T follicular helper cell (primary cell): Measurements from ENCODE around the gene MAP3K20.
"Not testable (repeated sequence)": the region's sequence is repeated elsewhere in the genome, so short reads cannot be mapped to it uniquely, and the experiment has no call there.

ENCODE experiments used
- DNase-seq: peaks from one replicate; pipeline ENCODE4 v3.0.0-alpha.2; 2020; ENCODE audit warnings: low read depth
- total RNA-seq, 2 experiments: gene quantifications; one replicate each; lab custom pipeline; 2026; lab: John Stamatoyannopoulos, UW

The MAP3K20 gene
- 2.9 to 8.0 reads per million in 2 experiments for total RNA-seq

DNA sequence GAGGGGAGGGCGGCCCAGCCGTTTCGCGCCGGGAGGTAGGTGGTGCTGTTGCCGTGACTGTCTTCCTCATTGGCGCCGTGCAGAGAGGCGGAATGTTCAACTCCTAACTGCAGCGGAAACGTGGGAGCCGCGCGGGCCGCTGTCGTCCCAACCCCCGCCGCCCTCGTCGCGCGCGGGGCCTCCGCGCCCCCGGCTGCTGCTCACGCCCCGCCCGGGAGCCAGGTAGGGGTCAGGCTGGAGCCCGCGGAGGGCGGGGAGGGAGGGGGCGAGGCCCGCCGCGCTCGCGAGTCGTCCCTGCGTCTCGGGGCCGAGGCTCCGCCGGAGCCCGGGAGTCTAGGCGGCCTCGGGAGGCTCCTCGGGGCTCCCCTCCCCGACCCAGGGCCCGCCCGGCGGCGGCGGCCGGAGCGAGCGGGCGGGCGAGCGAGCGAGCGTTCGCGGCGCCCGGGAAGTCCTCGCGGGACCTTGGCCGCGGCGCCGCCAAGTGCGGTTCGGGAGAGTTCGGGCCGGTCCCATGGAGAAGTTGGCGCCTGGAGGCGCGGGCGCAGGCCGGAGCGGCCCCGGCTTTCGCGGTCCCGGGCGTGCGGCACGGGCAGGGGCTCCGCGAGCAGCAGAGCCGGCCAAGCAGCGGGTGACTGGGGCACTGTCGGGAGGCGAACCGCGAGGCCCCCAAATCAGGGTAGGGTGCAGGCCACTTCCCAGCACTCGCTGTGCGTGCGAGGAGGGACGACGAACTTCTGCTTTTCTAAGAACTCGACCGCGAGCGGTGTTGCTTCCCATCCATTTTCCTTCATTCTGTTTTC lies at the start of gene MAP3K20:
Gene MAP3K20, plus strand, starts transcription at position 66 of the 800 bp plus-strand sequence. CDS start 15,186 bp downstream, outside the sequence.
- peak; percentile 3 for DNase-seq

DNA sequence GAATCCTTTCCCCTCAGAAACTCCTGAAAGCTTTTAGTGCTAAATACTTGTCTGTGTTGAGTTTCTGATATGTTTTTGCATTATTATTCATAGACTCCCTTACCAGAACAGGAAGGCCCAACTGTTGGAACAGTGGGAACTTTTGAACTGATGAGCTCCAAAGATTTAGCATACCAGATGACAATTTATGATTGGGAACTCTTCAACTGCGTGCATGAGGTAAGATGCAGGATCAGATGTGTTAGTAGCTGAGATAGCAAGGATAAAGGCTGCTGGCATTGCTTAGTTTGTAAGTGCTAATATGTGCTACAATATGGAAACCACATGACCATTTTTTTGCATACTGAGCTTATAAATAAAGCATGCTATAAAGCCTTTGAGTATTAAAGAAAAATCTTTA lies 49.2 kb upstream of the MAP3K20 start:
- no peak for DNase-seq

DNA sequence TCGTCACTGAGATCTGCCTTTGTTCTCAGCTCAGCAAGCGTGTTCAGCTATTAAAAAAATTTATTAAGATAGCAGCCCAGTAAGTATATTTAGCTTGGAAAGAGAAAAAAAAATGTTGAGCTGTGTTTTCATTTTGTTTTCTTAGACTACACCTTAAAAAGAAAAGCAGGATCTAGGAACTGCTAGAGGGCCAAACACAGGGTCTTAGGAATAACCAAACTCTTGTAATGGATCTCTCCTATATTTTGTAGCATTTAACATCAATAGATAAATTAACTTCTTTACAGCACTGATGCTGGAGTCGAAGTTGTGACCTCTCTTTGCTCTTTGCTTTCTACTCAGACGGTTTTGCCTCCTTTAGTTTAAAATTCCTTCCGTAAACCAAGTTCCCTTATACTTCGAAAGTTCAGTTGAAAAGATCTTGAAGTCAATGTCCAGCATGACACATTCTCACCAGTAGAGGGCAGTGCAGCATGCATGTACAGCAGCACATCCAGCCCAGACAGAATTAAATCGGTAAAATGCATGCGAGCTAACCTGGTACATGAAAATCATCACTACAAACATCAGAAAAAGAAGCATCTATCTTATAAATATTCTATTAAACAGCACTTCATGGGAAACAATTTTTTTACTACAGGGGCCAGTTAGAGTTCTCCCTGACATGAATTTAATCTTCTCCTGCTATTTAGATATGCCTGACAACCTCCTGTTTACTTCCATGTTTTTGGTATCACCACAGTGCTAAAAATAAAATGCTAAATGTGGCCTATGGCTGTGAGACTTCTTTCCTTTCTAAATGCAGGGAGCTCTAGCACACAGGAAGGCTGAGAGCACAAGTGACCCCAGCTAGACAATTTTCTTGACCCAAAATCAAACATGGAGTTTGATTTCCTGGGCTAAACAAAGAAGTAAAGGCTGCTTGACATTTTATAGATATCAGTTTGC lies 48.2 kb upstream of the MAP3K20 start:
- peak; percentile 60 for DNase-seq

DNA sequence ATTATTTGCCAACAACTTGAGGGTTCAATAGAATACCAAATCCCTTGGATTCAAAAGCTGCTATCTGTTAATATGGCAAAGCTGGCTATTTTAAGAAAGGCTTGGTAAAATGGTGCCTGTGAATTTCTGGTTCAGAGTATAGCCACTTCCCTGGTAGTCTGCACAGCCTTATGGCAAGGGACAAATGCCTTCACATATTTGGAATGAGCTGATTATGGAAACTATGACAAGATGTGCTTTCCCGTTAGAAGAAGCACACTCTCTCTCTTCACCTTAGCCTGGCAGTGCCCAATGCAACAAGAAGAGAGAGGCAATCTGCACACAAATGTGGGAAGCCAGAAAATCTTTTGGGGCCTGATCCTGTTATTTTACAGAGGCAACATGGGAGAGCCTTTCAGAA lies 47.5 kb upstream of the MAP3K20 start:
- DNase-seq: no peak

DNA sequence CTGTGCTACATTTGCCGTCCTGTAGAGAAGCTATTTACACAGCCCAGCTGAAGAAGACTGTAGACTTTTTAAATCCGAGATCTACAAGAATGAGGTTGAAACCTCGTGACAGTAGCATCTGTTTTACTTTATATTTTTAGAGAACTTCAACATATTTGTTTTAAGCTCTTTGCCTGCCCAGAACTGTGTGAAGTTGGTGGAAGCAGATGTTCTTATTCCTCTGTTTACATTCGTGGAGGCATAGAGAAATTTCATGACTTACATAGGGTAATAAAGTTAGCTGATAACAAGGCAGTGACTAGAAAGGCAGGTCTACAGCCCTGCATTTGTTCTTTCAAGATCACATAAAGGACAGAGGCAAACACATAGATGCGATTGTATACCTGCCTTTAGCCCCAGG lies 47.0 kb upstream of the MAP3K20 start:
- no peak for DNase-seq

DNA sequence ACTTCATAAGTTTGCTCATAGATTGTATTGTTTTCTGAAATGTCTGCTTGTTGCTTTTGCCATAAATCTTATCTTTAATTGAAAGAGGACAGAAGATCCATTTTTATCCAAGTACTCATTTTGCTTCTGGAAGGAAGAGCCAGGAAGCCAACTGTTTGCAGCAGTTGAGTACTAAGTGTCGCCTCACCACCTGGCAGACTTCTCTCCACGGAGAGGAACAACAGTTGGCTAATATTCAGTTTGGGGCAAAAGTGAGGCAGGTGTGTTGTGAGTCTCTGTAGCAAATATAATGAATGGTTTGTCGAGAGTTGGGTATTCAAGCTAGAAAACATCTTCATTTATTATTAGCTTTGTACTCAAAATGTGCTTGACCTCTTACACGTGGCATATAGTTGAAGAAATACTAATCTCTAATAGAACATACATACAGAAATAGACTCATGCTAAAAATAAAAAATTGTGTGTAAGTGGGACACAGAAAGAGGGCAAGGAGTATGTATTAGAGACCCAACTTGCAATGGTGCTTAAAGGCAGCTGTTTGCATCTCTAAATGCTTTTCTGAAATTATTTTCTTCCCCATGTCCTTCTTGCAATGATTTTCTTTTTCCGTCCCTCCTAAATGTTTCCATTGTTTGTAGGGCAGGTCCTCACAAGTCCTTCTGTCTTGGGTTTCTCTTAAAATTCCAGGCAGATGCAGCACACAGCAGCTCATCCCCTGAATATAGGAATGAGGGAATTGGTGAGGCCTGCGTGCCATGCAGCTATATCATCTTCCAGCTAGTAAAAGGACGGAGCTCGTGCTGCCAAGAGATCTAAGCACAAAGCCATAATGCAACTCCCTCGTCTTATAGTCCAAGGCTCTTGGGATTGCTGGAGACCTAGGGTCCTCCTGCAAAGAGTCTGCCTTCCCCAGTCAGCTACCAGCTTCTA lies 44.8 kb upstream of the MAP3K20 start:
- no peak for DNase-seq

DNA sequence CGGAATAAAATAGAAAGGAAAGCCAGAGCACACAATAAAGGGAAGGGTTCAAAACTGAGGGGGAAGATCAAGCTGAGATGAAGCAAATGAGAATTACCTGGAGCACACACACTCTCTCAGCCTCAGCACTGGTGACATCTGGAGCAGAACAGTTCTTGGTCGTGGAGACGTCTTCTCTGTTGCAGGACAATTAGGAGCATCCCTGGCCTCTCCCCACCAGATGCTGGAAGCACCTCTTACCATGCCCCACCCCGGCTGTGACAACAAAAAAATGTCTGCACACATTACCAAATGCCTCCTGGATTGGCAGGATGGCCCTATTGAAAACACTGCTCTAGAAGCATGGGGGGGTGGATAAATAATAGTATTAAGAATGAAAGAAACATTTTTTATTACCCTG lies 43.6 kb upstream of the MAP3K20 start:
- DNase-seq: no peak

DNA sequence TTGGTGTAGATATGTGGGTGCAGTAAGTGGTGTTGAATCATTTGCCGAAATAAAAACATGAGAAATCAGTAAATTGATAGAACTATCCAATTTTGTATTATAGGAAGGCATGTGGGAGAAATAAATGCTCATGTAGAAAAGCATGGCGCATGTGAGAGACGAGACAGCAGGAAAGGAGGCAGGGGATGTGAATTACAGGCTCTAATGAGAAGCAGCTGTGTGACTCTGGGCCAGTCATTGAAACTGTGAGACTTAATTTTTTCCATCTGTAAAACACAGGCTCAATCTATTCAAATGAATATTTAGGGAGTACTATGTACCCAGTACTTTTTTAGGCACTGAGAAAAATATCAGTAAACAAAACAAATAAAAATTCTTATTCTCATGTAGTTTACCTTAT lies 42.6 kb upstream of the MAP3K20 start:
- DNase-seq: no peak

DNA sequence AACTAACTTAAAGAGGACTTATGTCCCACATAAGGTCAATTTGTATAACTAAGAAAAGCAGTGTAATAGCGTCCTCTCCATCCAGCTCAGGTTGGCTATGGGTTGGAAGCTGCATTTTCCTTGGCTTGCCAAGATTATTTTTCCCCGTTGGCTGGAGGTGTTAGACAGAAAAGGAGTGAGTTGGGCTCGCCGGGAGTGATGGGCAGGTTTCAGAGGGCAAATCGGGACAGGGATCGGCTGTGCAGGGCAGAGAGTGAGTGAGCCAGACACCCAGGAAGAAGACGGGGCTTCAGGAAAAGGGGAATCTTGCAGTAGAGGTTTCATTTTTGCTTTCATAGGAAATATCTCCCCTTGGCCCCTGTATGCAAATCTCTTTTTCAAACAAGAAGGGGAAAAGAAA lies 41.5 kb upstream of the MAP3K20 start:
- no peak for DNase-seq

DNA sequence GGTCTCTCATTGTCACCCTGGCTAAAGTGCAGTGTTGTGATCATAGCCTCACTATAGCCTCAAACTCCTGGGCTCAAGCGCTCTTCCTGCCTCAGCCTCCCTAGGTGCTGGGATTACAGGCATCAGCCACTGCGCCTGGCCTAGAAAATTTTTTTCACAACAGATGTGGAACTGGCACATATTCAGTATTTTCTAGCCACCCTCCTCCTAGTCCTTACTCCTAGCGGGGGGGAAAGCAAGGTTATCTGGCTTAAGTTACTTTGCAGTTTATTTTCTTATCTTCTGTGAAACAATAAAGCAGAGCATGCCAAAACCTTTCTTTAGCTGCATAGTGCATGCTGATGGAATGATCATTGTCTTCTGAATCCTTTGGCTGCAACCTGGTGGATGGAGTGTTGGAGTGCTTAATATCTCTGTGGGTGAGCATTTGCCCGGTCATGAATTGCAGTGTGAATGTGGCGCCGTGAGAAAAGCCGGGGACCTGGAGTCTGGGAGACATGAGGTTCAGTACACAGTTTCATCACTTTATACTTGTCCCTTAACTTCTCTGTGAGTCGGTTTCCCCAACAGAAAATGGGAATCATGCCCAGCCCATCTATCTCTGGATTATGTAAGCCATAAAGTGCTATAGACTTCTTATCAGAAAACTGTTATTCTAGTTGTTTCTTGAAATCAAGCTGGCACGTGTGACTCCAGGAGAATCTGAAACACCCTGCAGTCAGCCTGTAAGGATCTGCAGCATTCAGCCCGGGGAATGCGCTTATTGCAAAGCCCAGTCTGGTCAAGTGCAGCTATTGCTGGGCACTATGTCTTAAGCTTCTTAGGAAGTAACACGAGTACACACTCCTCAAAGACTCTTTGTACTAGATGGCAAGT lies 38.2 kb upstream of the MAP3K20 start:
- DNase-seq: no peak

DNA sequence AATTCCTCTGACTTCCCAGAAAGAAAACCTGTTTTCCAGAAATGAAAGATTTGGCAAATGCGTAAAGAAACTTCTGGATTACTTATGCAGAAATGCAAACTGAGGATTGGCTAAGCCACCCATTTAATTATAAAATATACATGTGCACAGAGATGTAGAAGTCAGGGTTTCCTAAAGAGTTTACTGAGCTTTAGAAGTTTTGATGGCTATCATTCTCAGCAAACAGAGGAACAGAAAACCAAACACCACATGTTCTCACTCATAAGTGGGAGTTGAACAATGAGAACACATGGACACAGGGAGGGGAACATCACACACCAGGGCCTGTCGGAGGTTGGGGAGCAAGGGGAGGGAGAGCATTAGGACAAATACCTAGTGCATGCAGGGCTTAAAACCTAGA lies 37.4 kb upstream of the MAP3K20 start:
- not testable (repeated sequence) for DNase-seq

DNA sequence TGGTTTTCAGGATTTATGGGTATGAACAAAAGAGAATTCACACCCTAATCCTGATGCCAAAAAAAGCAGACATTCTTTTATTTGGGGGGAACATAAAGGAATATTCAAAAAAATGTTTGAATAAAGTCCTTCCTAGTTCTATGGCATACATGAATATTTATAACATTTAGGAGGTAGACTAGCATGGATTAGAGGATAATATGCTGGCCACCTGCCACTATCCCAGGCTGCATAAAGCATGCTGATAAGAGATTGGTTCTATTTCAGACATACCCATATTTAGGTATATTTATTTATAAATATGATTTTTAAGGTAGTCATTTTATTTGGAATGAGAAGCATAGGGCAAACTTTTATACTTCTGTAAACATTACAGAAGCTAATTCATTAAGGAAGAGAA lies 34.9 kb upstream of the MAP3K20 start:
- no peak for DNase-seq

DNA sequence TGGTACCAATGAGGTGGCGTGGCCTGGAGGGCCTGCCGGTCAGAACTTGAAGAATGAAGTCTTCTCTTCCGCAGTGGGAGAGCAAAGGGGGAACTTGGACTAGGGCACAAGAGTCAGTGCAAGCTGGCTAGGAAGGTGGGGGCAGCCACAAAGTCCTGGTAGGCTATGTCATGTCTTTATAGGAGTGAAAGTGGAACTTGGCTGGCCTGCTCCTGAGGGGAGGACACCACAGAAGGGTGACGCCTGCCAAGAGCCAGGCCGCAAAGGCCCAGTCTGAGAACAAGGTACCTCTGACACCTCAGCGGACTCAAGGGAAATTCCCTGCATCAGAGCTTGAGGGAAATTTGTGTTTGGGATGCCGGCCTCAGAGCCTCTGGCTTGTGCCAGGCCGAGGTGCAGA lies 32.2 kb upstream of the MAP3K20 start:
- DNase-seq: no peak

DNA sequence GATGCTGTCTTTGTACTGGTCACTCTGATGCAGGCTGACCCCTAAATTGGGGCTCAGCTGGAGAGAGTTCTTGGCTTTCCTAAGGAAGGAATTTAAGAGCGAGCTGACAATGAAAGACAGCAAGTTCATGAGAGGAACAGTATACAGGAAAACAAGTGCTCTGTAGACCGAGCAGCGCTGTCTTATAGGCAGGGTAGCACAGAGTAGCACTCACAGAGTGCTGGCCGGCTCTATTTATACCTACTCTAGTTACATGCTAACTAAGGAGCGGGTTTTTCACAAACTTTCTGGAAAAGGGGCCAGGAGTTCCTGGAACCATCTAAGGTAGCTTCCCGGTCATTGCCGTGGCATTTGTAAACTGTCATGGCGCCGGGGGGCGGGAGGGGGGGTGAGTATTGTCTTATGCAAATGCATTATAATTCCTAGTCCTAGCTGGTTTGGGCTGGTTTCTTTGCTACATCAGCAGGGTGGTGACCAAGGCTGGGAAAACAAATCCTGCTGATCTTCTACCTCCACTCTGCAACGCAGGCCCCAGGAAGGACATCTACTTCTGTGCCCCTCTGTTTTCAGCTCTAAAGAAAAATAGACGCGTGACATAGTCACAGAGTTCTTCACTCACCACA lies 31.6 kb upstream of the MAP3K20 start:
- DNase-seq: no peak

DNA sequence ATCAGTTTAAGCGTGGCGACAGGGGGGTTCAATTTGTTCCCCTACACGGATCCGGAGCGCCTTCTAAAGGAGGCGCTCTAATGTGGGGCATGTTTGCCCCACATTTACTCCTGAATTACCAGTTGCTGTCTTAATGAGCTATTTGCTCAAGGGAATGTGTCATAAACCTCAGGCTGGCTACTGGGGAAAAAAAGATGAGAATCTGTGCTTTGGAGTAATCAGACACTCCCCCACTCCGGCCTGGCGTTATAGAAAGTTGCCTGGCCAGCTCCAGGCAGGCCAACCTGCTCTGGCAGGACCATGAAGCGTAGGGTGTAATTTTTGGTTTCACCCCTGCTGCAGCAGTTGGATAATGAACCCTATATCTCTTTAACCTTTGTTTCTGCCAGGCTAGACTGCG lies 31.0 kb upstream of the MAP3K20 start:
- DNase-seq: no peak

DNA sequence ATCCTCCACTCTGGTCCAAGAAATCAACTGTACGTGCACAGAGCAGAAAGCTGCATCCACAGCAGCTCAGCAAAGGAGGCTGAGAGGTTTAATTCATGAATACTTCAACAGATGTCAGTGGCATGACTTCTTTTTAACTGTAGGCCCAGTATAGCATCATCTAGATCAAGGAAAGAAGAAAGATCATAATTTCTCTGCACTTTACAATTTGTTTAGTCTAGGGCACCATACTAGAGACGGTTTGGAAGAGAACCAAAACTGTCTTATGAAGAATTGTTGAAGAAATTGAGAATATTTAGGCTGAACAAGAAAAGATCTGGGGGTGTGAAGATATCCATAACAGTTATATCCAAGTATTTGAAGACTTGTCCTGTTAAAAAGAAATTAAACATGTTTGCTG lies 30.5 kb upstream of the MAP3K20 start:
- no peak for DNase-seq

DNA sequence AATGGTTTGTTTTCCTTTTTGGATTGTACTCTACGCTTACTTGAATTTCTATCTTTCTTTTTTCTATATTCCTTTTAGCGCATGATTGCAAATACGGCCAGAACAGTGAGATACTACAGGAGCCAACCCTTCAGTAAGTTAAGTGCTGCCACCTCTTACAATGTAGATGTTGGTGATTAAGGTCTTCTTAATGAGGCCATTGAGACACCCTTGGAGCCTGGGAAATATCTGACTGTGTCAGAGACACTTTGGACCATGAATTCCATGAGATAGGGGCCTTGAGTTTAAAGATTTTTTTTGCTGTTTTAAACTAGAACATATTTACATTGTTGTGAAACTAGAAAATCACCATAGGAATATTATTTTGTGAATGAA lies 27.1 kb upstream of the MAP3K20 start:
- no peak for DNase-seq

DNA sequence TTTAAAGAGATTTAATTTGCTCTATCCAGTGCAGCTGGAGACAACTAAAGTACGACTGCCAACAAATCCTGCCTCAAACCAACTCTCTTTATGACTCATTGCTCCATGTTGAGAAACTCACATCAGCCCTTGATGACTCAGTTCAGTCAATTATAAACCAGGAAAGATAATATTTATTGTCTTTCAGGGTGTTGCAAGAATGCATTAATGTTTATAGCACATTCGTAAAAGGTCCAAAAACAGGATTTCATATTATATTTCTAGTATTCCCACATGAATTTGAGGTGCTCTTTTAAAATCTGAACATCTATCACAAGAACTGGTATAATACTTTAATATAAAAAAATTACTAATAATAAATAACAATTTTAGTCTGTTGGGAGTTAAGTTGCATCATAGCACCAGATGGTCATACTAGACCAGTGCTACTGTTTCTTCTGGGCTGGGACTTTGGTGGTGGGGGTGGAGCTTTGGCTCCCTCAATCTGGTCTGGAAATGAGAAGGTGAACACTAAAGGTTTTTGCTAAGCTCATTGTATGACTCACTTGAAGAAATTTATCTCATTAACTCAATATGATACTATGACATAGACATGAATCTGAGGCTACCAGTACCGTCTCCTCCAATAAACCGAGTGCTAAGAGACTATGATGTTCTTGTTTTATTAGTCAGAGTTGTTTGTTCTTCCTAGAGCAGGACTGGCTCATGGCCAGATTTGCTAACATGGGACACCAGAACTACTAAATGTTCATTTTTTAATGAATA lies 26.6 kb upstream of the MAP3K20 start:
- no peak for DNase-seq

DNA sequence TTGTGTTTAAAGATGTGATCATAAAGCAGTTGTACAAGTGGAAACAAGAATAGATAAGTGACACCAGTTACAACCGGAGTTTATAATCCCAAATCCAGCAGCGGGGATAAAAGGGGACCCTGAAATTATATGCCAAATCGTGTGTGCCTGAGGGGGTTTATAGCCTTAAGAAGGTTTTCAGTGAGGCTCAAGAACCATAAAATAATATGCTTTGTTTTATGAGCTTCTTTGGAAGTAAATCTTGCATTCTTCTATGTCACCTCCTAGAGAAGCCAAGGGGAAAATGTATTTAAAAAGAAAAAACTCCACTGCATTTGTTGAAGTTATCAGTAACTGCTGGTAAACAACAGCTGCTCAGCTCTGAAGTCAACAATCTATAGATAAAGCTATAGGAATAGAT lies 25.8 kb upstream of the MAP3K20 start:
- DNase-seq: no peak

DNA sequence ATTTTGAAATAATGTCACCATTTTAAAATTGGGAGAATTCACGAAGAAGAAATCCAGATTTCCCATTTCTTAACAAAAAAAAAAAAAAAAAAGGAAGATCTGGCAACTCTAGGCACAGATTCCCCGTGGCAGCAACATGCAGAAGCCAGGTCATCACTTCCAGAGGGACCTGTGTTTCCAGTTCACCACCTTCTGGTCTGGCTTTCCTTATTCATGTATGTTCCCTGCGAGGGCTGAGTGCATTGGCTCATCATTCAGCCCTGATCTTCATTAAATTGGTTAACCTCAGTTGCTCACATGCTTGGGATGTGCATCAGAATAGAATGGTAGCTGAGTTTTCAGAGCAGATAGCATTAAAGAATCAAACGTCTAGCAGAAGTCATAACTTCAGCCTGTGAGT lies 25.0 kb upstream of the MAP3K20 start:
- DNase-seq: no peak
